NCI-H446 treated with DMSO at 0.1 percent for 48 hours (cell line): Measurements from ENCODE around the gene ARHGAP1.
"Not testable (repeated sequence)": the region's sequence is repeated elsewhere in the genome, so short reads cannot be mapped to it uniquely, and the experiment has no call there.

Source experiments
- DNase-seq: peaks from one replicate; lab custom pipeline; 2025; lab: John Stamatoyannopoulos, UW

The ARHGAP1 gene

DNA sequence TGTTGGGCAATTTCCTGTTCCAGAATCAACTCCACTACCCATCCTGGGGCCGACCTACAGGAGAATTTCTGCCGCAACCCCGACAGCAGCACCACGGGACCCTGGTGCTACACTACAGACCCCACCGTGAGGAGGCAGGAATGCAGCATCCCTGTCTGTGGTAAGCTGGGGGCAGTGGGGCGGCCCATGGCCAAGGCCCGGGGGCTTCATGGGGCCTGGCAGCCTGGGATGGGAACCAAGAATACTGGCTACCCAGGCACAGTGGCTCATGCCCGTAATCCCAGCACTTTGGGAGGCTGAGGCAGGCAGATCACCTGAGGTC, 22.9 kb upstream of the ARHGAP1 start:
- DNase-seq = no peak

DNA sequence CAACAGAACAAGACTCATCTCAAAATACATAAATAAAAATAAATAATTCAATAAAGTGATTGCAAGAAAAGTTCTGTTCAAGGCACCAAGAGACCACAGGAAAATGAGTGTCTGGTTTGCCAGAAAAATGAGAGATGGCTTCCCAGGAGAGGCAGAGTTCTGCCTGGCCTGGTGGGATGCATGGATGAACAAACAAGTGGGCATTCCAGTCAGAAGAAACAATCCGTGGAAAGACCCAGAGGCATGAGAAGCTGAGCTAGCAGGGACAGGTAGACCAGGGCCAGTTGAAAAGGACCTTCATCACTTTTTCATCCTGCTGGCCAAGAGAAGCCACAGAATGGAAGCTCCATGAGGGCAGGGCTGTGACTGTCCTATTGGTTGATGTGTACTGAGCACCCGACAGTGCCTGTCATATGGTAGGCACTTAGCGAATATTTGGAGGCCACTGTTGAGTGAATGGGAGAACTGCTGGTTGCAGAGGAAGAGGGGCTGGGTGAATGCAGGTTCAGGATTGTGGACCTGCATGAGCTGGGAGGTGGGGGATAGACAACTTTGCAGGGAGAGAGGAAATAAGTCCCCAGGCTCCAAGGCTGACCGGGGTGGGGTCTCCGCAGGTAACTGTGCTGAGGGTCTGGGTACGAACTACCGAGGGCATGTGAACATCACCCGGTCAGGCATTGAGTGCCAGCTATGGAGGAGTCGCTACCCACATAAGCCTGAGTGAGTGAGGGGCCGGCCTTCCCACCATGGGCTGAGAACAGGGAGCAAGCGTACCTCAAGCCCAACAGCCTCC, 22.3 kb upstream of the ARHGAP1 start:
- no peak for DNase-seq

DNA sequence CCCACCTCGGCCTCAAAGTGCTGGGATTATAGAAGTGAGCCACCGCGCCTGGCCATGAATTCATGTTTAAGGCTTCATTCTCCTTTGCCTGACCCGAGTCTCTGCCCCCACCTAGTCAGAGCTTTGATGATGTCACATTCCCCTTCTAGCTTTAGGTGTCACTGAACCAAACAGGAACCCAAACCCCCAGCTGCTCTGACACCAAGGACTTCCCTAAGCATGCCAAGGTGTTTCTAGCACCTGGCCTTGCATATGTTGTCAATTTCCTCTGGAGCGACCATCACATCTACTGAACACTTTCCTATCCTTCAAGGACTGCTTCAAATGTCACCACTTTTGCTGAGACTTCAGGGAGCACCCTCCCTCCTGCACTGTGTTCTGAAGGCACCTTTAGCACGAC, 20.9 kb upstream of the ARHGAP1 start:
- no peak for DNase-seq

DNA sequence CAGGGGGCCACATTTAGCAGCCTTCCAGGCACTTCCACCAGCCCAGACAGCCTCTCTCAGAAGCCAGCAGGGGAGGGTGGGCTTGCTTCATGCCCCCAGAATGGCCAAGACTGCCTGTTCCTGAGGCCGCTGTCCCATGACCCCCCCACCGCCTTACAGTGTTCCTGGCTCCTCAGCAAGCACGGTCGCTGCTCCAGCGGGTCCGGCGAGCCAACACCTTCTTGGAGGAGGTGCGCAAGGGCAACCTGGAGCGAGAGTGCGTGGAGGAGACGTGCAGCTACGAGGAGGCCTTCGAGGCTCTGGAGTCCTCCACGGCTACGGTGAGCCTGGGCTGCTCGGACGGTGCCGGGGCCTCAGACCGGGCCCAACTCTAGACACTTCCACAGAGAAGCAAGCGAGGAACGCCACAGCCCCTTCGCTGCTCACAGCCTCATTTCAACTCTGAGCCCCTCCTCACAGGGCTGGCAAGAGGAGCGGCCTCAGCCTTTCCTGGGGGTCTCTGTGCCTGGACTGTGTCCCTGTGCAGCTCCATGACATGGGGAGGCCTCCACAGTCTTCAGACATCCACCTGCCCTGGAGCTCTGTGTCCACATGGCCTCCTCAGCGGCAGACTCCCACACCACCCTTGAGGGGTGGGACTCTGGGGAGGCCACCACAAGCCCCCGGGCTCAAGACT, 19.3 kb upstream of the ARHGAP1 start:
- no peak for DNase-seq

DNA sequence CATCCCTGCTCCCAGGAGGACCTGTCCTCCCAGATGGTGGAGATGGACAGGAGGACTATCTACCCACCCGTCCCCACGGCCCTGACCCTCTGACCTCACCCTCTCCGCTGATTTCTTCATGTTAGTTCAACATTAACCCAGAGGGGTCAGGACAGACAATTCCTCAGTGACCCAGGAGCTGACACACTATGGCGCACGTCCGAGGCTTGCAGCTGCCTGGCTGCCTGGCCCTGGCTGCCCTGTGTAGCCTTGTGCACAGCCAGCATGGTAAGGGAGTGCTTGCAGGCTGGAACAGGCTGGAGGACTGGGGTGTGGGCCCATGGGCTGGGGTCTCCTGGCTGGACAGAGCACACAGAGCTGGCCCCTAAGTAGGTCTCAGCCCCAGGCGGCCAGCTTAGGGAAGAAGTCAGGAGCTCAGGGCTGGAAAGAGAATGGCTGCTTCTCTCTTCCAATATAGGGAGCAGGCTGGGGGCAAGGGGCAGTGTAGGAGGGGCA, 18.7 kb upstream of the ARHGAP1 start, which contains the start of gene F2:
Gene F2 (plus strand): TSS at position 166 of the 495 bp plus-strand sequence. CDS start 23 bp downstream, at position 189.
- no peak for DNase-seq

DNA sequence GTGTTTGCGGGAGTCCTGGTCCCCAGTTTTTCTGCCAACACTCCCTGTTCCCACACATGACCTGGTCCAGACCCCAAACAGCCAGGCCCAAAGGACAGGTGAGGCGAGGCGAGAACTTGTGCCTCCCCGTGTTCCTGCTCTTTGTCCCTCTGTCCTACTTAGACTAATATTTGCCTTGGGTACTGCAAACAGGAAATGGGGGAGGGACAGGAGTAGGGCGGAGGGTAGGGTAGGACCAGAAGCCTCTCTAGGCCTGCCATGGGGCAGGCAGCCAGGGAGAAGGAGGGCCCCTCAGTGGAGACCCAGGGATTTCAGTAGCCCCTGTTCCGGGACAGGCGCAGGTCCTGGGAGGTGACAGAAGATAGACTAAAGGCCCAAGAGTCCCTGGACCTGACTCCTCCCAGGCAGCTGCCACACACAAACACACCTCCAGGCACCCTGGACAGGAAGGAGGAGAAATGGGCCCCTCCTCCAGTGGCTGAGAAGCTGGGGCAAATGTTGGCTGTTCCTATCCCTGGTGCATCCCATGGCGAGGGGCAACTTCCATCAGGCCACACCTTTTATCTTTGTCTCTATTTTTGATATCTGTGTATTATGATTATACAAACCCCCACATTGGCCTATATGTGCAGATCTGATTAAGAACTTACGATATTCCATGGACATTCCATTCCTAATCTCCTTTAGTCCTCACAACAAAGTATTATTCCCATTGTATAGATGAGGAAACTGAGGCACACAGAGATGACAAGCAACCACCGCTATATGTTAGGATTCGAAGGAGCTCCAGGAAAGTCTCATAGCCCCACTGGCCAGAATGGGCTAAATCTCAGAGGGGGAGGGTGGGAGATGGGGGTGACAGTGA, 18.0 kb upstream of the ARHGAP1 start:
- no peak for DNase-seq

DNA sequence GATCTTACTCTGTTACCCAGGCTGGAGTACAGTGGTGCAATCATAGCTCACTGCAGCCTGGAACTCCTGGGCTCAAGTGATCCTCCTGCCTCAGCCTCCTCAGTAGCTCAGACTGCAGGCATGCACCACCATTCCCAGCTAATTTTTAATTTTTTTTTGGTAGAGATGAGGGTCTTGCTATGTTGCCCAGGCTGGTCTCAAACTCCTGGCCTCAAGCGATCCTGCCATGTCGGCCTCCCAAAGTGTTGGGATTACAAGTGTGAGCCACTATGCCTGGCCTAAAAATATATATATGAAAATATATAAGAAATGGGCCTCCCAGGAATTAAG, 17.4 kb upstream of the ARHGAP1 start:
- not testable (repeated sequence) for DNase-seq

DNA sequence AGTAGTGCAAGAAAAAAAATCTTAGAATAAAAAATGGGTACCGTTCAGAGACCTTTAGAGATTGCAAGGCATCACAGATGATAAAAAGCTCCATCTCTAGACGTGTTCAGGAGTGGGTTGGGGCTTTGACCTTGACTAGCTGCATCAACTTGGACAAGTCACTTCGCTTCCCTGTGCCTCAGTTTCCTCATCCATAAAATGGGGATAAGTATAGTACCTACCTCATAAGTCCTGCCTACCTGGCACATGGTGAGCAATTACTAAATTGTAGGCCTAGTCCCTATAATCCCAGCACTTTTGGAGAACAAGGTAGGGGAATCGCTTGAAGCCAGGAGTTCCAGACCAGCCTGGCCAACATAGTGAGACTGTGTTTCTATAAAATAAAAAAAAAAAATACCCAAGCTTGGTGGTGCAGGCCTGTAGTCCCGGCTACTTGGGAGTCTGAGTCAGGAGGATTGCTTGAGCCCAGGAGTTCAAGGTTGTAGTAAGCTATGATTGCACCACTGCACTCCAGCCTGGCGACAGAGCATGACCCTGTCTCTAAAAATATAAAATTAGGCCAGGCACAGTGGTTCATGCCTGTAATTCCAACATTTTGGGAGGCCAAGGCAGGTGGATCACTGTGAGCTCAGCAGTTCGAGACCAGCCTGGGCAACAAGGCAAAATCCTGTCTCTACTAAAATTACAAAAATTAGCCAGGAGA, 12.6 kb upstream of the ARHGAP1 start:
- DNase-seq = no peak

DNA sequence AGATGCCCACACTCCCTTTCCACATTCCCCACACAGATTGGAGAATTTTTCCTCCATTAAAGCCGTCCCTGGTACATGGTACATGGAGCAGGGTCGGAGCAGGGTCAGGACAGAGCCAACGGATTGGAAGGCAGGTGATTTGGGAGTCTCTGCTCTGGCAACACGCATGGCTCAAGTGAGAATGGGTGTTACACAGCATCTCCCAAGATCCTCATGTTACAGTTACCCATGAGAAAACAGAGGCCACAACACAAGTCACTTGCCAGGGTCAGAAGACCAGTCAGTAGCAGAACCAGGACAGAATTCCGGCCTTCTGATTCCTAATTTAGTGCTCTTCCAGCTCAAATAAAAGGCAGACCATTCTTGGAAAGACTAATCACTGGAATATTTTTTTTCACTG, 10.9 kb upstream of the ARHGAP1 start:
- no peak for DNase-seq

DNA sequence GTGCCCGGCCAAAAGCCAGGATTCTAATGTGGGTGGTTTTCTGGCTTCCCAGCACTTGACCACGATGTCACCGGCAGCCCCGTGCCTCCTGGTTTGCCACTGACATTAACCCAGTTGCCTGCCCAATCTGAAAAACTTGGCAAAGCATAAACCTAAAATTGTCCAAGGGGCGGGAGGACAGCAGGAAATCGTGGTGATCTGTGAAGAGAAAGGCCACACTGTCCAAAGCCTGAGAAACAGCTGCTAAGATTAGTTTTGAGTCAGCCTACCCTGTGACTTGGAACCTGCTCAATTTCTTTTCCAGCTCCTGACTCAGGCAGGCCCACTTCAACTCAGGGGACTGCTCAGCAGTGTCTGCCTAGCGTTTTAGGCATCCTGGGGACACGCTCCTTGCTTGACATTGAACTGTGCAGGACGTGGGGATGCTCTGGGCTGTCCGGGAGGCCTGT, 10.4 kb upstream of the ARHGAP1 start:
- DNase-seq = peak; percentile 70

DNA sequence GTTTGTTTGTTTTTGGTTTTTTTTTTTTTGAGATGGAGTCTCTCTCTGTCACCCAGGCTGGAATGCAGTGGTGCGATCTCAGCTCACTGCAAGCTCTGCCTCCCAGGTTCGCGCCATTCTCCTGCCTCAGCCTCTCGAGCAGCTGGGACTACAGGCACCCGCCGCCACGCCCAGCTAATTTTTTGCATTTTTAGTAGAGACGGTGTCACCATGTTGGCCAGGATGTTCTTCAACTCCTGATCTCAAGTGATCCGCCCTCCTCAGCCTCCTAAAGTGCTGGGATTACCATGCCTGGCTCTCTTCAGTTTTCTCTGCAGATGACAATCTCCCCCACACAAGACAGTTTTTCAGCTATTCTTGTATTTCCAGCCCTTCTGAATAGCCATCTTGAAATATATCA, 8.9 kb upstream of the ARHGAP1 start:
- not testable (repeated sequence) for DNase-seq

DNA sequence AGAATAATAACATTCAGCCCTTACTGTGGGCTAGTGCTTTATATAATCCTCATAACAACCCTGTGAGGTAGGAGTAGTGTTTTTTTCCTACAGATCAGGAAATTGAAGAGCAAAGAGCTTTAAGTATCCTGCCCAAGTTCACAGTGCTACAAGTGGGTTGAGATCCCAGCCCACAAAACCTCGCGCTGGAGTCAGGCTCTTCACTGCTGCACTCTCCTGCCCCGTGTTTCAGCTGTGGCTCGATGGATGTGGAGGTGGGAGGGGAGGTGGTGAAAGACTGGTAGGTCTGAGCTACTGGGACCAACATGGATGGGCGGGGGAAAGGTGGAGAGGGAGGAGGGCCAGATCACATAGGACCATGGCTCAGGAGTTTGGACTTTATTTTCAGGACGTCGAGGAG, 6.5 kb upstream of the ARHGAP1 start:
- DNase-seq = no peak

DNA sequence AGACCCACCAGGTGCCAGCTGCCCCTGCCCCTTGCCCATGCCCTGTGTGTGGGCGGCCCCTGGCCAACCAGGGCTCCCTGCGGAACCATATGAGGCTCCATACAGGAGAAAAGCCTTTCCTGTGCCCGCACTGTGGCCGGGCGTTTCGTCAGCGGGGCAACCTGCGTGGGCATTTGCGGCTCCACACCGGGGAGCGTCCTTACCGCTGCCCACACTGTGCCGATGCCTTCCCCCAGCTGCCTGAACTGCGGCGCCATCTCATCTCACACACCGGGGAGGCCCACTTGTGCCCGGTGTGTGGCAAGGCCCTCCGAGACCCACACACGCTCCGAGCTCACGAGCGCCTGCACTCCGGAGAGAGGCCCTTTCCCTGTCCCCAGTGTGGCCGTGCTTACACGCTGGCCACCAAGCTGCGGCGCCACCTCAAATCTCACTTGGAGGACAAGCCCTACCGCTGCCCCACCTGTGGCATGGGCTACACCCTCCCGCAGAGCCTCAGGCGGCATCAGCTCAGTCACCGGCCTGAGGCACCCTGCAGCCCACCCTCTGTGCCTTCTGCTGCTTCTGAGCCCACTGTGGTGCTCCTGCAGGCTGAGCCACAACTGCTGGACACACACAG, 4.8 kb upstream of the ARHGAP1 start:
- no peak for DNase-seq

DNA sequence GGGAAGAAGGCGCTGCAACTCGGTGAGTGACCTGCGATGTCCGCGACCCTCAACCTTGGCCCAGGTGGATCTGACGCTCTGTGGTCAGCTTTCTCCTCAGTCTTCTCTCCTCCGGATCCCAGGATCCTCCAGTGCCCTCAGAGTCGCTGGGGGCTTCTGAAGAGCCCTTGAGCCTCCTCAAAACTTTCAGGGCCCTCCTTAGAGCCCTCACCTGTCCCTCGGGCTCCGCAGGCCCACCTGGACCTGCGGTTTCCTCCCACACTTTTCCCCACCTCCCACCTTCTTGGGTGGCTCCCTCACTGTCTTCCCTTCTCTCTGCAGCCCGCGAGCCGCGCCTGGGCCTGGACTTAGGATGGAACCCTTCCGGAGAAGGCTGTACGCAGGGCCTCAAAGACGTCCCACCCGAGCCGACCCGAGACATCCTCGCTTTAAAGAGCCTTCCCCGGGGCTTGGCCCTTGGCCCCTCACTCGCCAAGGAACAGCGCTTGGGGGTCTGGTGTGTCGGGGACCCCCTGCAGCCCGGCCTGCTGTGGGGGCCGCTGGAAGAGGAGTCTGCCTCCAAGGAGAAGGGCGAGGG, 747 bp upstream of the ARHGAP1 start:
- DNase-seq = no peak

DNA sequence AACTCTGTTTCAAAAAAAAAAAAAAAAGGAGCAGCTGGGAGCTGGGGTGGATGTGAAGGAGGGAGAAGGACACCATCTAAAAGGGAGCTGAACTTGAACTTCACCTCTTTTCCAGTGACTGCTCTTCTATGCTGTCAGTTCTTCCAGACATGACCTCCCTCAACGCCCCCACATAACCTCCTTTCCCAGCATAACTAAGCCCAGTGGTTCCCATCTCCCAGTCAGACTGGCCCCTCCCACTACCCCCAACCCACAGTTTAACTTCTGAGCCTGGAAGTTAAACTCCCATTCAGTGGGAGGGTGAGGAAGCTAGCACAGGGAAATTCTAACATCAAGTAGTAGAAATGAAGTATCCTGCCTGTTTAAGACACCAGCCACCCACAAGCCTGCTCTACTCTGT, 1.8 kb downstream of the ARHGAP1 start:
- no peak for DNase-seq

DNA sequence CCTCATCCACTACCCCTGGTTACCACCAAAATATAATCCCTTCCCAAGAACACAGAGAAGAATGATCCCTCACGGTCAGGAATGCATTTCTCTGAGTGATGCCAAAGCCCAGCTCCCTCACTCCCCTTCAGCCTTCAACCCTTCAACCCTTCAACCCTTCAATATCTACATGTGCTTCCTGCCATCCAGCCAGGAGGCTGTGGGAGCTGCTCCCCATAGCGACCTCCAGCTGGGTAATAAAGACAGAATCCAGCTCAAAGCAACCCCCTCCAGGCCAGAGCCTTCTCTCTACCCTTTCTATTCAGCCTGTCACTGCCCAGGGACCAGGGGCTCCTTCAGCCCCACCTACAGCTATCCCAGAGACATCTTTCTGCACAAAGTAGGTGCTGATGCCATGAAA, 2.7 kb downstream of the ARHGAP1 start:
- DNase-seq = no peak

DNA sequence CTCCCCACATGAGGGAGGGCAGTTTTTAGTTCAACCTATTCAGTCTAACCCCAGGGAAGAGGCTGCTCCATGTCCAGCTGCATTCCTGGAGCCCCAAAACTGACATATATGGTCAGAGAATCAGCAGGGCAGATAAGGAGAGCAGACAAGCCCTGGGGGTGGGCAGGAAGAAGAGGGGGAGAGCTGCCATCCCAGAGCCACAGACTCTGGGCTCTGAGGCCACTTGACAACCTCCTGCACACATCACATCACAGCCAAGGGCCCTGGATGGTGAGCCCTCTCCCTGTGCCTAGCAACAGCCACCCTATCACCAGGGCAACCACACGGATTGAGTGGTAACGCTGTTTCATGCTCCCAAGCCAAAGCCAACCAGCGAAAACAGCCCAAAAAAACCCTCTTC, 3.1 kb downstream of the ARHGAP1 start:
- DNase-seq = no peak

DNA sequence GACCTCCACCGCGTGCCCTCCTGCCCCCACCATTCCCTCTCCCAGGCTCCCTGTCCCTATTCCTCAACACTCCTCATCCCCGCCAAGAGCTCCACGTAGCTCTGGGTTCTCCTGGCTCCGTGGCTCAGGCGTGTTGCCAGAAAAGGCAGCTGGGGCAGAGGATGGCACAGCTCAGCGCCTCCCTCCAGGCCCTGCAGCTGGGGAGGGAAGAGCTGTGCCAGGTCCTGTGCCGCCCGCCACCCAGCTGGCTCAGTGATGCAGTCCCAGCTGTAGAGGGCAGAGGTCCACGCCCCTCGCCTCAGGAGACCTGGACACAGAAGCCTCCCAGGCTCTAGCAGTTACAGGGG, 4.2 kb downstream of the ARHGAP1 start:
- DNase-seq = peak; percentile 55

DNA sequence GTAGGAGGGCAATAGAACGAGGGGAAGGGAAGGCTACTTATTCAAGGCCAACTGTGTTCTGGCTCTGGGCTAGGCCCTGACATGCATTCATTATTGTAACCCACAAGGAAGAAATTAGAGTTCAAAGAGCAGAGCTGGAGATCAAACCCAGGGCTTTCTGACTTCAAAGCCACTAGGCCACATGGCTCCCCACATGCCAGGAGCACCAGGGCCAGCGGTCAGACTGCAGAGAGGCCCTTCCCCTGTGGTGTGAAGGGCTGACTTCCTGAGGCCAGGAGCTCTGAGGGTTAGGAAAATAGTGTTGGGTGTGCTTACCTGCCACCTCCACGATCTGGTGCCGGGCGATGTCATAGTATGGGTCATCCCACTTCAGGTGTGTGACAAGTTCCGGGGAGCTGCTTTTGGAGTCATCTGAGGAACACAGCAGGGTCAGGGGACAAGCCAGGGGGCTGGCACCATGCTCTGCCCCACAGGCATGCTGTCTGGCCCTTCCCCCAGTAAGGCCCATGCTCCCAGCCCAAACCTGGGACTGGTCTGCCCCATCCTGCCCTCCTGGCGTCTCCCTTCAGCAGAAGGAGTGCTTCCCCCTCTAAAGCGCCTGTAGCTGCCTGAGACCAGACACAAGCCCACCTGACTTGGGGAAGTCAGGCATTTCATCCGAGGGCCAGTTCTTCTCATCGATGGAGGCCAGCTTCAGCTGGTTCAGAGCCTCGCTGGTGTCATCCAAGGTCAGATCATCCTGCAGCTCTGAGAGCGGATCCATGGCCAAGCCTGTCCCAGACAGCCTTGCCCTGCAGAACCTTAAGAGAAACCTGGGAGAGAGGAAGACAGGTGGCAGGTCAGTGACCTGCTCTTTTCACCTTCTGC, 4.8 kb downstream of the ARHGAP1 start:
- no peak for DNase-seq

DNA sequence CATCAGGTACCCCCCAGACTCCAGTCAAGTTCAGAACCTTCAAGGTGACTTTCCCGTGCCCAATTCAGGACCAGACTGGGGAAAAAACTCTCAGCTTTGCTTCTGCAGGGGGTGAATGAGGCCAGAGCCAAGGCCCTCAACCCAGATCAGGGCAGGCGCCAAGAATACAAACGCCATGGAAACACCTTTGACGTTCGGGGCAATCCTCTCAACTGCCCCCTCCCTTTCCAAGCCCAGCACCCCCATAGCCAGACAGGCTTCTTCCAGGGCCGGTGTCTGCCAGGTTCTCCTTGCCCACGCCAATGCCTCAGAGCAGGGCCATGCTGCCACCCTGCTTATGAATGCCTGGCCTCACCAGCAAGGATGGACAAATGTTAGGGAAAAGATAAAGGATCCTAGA, 5.8 kb downstream of the ARHGAP1 start:
- DNase-seq = no peak
